Neural progenitor cell (in vitro differentiated cells): ENCODE measurements around the gene RACGAP1. TPM values are rescaled to one million over a fixed set of nuclear protein-coding genes. Genes with fewer than 3 reads are reported as not detected.

Source experiments
- DNase-seq: peaks from one replicate; pipeline ENCODE4 v3.0.0-alpha.2; 2016; ENCODE audit warnings: low spot score
- H2AFZ ChIP-seq: fragments of 200-600 bp; sonication (generic); replicated peaks from 2 replicates; pipeline ENCODE4 v1.6.1; 2016; ENCODE audit warnings: antibody characterized with exemption
- H3F3A ChIP-seq: fragments of 200-600 bp; sonication (generic); 2 replicates; pipeline ENCODE4 v1.6.1; 2016; ENCODE audit warnings: antibody characterized with exemption, low read depth
- H3K27ac ChIP-seq: fragments of 200-600 bp; sonication (generic); 2 replicates; pipeline ENCODE4 v1.5.1; 2016; ENCODE audit warnings: mild to moderate bottlenecking
- H3K27me3 ChIP-seq: fragments of 200-600 bp; sonication (generic); 2 replicates; pipeline ENCODE4 v1.6.1; 2016; ENCODE audit warnings: mild to moderate bottlenecking, moderate library complexity
- H3K36me3 ChIP-seq: fragments of 200-600 bp; sonication (generic); 2 replicates; pipeline ENCODE4 v1.5.1; 2016
- H3K4me1 ChIP-seq: fragments of 200-600 bp; sonication (generic); 2 replicates; pipeline ENCODE4 v1.6.1; 2016; ENCODE audit warnings: mixed run types
- H3K4me2 ChIP-seq: fragments of 200-600 bp; sonication (generic); 2 replicates; pipeline ENCODE4 v1.6.1; 2016
- H3K4me3 ChIP-seq: fragments of 200-600 bp; sonication (generic); 2 replicates; pipeline ENCODE4 v1.5.1; 2016
- H3K79me2 ChIP-seq: fragments of 200-600 bp; sonication (generic); 2 replicates; pipeline ENCODE4 v1.6.1; 2016; ENCODE audit warnings: low read depth
- H3K9ac ChIP-seq: fragments of 200-600 bp; sonication (generic); 2 replicates; pipeline ENCODE4 v1.6.1; 2016
- H3K9me3 ChIP-seq: fragments of 200-600 bp; sonication (generic); 2 replicates; pipeline ENCODE4 v1.5.1; 2016; ENCODE audit warnings: low read depth
- H4K20me1 ChIP-seq: fragments of 200-600 bp; sonication (generic); 2 replicates; pipeline ENCODE4 v1.6.1; 2016; ENCODE audit warnings: low read depth
- H3K27ac Mint-ChIP-seq: 3 replicates; pipeline ENCODE4 v1.8.0; 2021; ENCODE audit warnings: mixed read lengths
- H3K27me3 Mint-ChIP-seq: 2 replicates; pipeline ENCODE4 v1.8.0; 2022; ENCODE audit warnings: low read depth, mild to moderate bottlenecking, inconsistent platforms, moderate library complexity, mixed read lengths; ENCODE audit not compliant: insufficient read depth
- H3K36me3 Mint-ChIP-seq: 3 replicates; pipeline ENCODE4 v1.8.0; 2021; ENCODE audit warnings: mixed read lengths
- H3K4me1 Mint-ChIP-seq: 3 replicates; pipeline ENCODE4 v1.8.0; 2021; ENCODE audit warnings: mixed read lengths
- H3K4me3 Mint-ChIP-seq: 3 replicates; pipeline ENCODE4 v1.8.0; 2021; ENCODE audit warnings: mild to moderate bottlenecking, moderate library complexity, mixed read lengths
- H3K9me3 Mint-ChIP-seq: 3 replicates; pipeline ENCODE4 v1.8.0; 2020; ENCODE audit warnings: mixed read lengths
- EZH2 ChIP-seq: fragments of 200-600 bp; sonication (generic); IDR thresholded peaks from 2 replicates; pipeline ENCODE4 v1.6.1; 2017; ENCODE audit warnings: antibody characterized with exemption, mild to moderate bottlenecking, moderate library complexity
- EZH2phosphoT487 ChIP-seq: fragments of 200-600 bp; sonication (generic); IDR thresholded peaks from 2 replicates; pipeline ENCODE4 v1.6.1; 2017; ENCODE audit warnings: antibody characterized with exemption
- total RNA-seq: library from RNA; depleted of rRNA; stranded (reverse); fragments of >200 nt; gene quantifications from 2 replicates; pipeline ENCODE4 v1.2.3, GENCODE V29; 2015; ENCODE audit warnings: low replicate concordance
- TF ChIP-seq, protein P1 (sequence below): fragments of 200-600 bp; sonication (generic); IDR thresholded peaks from 2 replicates; pipeline ENCODE4 v1.5.1; 2017; ENCODE audit warnings: antibody characterized with exemption, mild to moderate bottlenecking

Gene RACGAP1
- total RNA-seq, 1 donor from 2014 or later = 149 TPM

- DNase-seq = no peak
- Mint-ChIP-seq H3K9me3 (no peaks in the 10 kb centered on the region), H3K27me3 (no peaks in the 10 kb centered on the region), H3K4me1 (peaks cover 19% of the 10 kb centered on the region), H3K27ac (no peak overlapping the region), H3K4me3 (no peak overlapping the region), H3K36me3 (peaks cover 20% of the 10 kb centered on the region)
- H3K27ac ChIP-seq = no peak overlapping the region
- H2AFZ ChIP-seq = no peak overlapping the region
- H3F3A ChIP-seq = peaks cover 9% of the 10 kb centered on the region
- H3K36me3 ChIP-seq = no peaks in the 10 kb centered on the region
- no peaks in the 10 kb centered on the region for H3K9me3 ChIP-seq
- H3K79me2 ChIP-seq = peaks cover 99% of the 10 kb centered on the region
- H4K20me1 ChIP-seq = peaks cover 67% of the 10 kb centered on the region
- H3K4me2 ChIP-seq = no peak overlapping the region
- H3K9ac ChIP-seq = no peak overlapping the region
- no peaks in the 10 kb centered on the region for H3K4me1 ChIP-seq
- TF ChIP-seq EZH2 = no peak
- TF ChIP-seq EZH2phosphoT487 = no peak
- TF ChIP-seq, protein P1, sequence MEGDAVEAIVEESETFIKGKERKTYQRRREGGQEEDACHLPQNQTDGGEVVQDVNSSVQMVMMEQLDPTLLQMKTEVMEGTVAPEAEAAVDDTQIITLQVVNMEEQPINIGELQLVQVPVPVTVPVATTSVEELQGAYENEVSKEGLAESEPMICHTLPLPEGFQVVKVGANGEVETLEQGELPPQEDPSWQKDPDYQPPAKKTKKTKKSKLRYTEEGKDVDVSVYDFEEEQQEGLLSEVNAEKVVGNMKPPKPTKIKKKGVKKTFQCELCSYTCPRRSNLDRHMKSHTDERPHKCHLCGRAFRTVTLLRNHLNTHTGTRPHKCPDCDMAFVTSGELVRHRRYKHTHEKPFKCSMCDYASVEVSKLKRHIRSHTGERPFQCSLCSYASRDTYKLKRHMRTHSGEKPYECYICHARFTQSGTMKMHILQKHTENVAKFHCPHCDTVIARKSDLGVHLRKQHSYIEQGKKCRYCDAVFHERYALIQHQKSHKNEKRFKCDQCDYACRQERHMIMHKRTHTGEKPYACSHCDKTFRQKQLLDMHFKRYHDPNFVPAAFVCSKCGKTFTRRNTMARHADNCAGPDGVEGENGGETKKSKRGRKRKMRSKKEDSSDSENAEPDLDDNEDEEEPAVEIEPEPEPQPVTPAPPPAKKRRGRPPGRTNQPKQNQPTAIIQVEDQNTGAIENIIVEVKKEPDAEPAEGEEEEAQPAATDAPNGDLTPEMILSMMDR = no peak
- H3K4me3 ChIP-seq = no peak overlapping the region
- H3K27me3 ChIP-seq = no peaks in the 10 kb centered on the region
These were observed 7.1 kb downstream of the RACGAP1 start for GRCh38 chr12:50018154-50018553.

GRCh38 chr12:50017641-50018040 is 7.7 kb downstream of the RACGAP1 start:
- TF ChIP-seq EZH2phosphoT487 = no peak
- TF ChIP-seq, protein P1 = no peak
- no peak for TF ChIP-seq EZH2
- Mint-ChIP-seq H3K4me3 (no peak overlapping the region), H3K27me3 (no peaks in the 10 kb centered on the region), H3K4me1 (peaks cover 16% of the 10 kb centered on the region), H3K36me3 (peaks cover 21% of the 10 kb centered on the region), H3K27ac (no peak overlapping the region), H3K9me3 (no peaks in the 10 kb centered on the region)
- Histone ChIP-seq H3K79me2 (peaks cover 99% of the 10 kb centered on the region), H3K36me3 (no peaks in the 10 kb centered on the region), H4K20me1 (peaks cover 64% of the 10 kb centered on the region), H3K4me3 (no peak overlapping the region), H3K4me1 (no peaks in the 10 kb centered on the region), H3K9ac (peak overlapping the region; percentile 4), H3K9me3 (no peaks in the 10 kb centered on the region), H3K27ac (no peak overlapping the region), H3K4me2 (no peak overlapping the region), H3F3A (peaks cover 5% of the 10 kb centered on the region), H3K27me3 (no peaks in the 10 kb centered on the region), H2AFZ (no peak overlapping the region)
- DNase-seq = no peak

- no peaks in the 10 kb centered on the region for H3K27me3 Mint-ChIP-seq
- Histone ChIP-seq H3F3A (peaks cover 1% of the 10 kb centered on the region), H3K4me3 (no peak overlapping the region), H4K20me1 (peaks cover 59% of the 10 kb centered on the region), H3K4me2 (no peak overlapping the region), H3K79me2 (peaks cover 99% of the 10 kb centered on the region), H3K36me3 (no peaks in the 10 kb centered on the region), H3K9ac (no peak overlapping the region), H3K9me3 (no peaks in the 10 kb centered on the region), H3K4me1 (no peaks in the 10 kb centered on the region), H3K27ac (no peak overlapping the region), H3K27me3 (no peaks in the 10 kb centered on the region), H2AFZ (no peak overlapping the region)
- no peak overlapping the region for H3K27ac Mint-ChIP-seq
- peaks cover 12% of the 10 kb centered on the region for H3K4me1 Mint-ChIP-seq
- no peak for DNase-seq
- TF ChIP-seq EZH2 (no peak), EZH2phosphoT487 (no peak)
- TF ChIP-seq, protein P1 = no peak
- H3K4me3 Mint-ChIP-seq = no peak overlapping the region
- H3K36me3 Mint-ChIP-seq = peaks cover 21% of the 10 kb centered on the region
- no peaks in the 10 kb centered on the region for H3K9me3 Mint-ChIP-seq
These were observed 8.5 kb downstream of the RACGAP1 start for GRCh38 chr12:50016501-50017475.
